Smooth muscle cell (in vitro differentiated cells): ENCODE results near the gene VEGFC. TPM values are rescaled to one million over a fixed set of nuclear protein-coding genes. Genes with fewer than 3 reads are reported as not detected.

ENCODE experiments used
- DNase-seq: peaks from one replicate; lab custom pipeline; 2025; ENCODE audit not compliant: unreplicated experiment; lab: John Stamatoyannopoulos, UW
- H2AFZ ChIP-seq: fragments of 200-600 bp; sonication (generic); 2 replicates; pipeline ENCODE4 v1.6.0; 2016; ENCODE audit warnings: antibody characterized with exemption, low read depth, mild to moderate bottlenecking
- H3F3A ChIP-seq: fragments of 200-600 bp; sonication (generic); 2 replicates; pipeline ENCODE4 v1.6.0; 2017; ENCODE audit warnings: antibody characterized with exemption, low read depth
- H3K27ac ChIP-seq: fragments of 200-600 bp; sonication (generic); 2 replicates; pipeline ENCODE4 v1.5.1; 2016; ENCODE audit warnings: low read depth, mild to moderate bottlenecking
- H3K27me3 ChIP-seq: fragments of 200-600 bp; sonication (generic); 2 replicates; pipeline ENCODE4 v1.6.1; 2016; ENCODE audit warnings: low read depth, mild to moderate bottlenecking
- H3K36me3 ChIP-seq: fragments of 200-600 bp; sonication (generic); 2 replicates; pipeline ENCODE4 v1.5.1; 2016; ENCODE audit warnings: low read depth
- H3K4me1 ChIP-seq: fragments of 200-600 bp; sonication (generic); 2 replicates; pipeline ENCODE4 v1.5.1; 2016; ENCODE audit warnings: low read depth
- H3K4me2 ChIP-seq: fragments of 200-600 bp; sonication (generic); 2 replicates; pipeline ENCODE4 v1.6.0; 2016; ENCODE audit warnings: mild to moderate bottlenecking
- H3K4me3 ChIP-seq: fragments of 200-600 bp; sonication (generic); 2 replicates; pipeline ENCODE4 v1.5.1; 2016; ENCODE audit warnings: mild to moderate bottlenecking
- H3K79me2 ChIP-seq: fragments of 200-600 bp; sonication (generic); 2 replicates; pipeline ENCODE4 v1.6.0; 2016; ENCODE audit warnings: low read depth, mild to moderate bottlenecking
- H3K9ac ChIP-seq: fragments of 200-600 bp; sonication (generic); 2 replicates; pipeline ENCODE4 v1.6.0; 2016; ENCODE audit warnings: low read depth
- H3K9me3 ChIP-seq: fragments of 200-600 bp; sonication (generic); replicated peaks from 2 replicates; pipeline ENCODE4 v1.5.1; 2016; ENCODE audit warnings: low read depth
- H4K20me1 ChIP-seq: fragments of 200-600 bp; sonication (generic); 2 replicates; pipeline ENCODE4 v1.6.0; 2016; ENCODE audit warnings: low read depth
- WGBS: methylation state at CpG from one replicate; pipeline ENCODE4 v1.1.7; 2016; ENCODE audit warnings: low lambda C conversion rate; 5-methylcytosine and 5-hydroxymethylcytosine counted together
- polyA plus RNA-seq: library from polyadenylated mRNA; unstranded; fragments of >200 nt; fragmentation: Nextera tagmentation; extraction: Ambion mirVana; gene quantifications from 2 replicates; pipeline ENCODE4 v1.2.1, GENCODE V29; 2016
- total RNA-seq: library from RNA; depleted of rRNA; stranded (reverse); fragments of >200 nt; gene quantifications from 2 replicates; pipeline ENCODE4 v1.2.3, GENCODE V29; 2014
- TF ChIP-seq, protein P1 (sequence below): fragments of 200-600 bp; sonication (generic); IDR thresholded peaks from 2 replicates; pipeline ENCODE4 v1.5.1; 2017; ENCODE audit warnings: borderline replicate concordance, mild to moderate bottlenecking, antibody characterized with exemption; ENCODE audit not compliant: insufficient read depth, poor library complexity, severe bottlenecking

Gene VEGFC
- total and polyA plus RNA-seq, 2 experiments from 2014 or later: 26.6 to 30.0 TPM

DNA sequence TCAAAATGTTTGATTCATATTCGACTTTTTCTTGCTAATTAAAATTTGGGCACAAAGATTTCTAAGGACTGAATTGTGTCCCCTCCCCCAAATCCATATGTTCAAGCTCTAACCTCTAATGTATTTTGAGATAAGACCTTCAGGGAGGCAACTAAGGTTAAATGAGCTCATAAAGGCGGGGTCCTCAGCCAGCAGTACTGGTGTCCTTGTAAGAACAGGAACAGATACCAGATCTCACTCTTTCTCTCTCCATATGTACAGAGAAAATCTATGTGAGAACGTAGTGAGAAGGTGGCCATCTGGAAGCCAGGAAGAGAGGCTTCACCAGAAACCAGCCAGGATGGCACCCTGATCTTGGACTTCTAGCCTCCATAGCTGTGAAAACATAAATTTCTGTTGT lies 116.9 kb downstream of the VEGFC start:
- Histone ChIP-seq H3K27ac (no peak overlapping the region), H3K36me3 (no peaks in the 10 kb centered on the region), H3K9me3 (no peaks in the 10 kb centered on the region)

DNA sequence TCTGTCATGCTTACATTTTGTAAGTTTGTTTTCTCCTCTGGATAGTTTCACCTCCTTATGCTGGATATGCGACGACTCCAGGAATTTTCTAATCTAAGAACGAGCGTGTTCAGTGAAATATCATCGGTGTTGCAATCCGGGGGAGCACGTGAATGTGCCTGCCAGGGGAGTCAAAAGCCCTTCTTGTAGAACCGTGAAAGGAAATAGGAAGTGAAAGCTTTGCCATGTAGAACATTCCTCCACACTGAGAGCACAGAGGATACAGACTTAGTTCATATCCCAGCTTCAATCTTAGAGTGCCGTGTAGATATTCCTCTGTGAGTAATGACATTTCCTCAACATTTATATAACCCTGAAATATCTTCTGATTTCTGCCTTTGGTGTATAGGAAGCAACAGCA lies 121.2 kb downstream of the VEGFC start:
- H3K9me3 ChIP-seq: no peaks in the 10 kb centered on the region
- no peaks in the 10 kb centered on the region for H3K79me2 ChIP-seq
- no peak overlapping the region for H3K27ac ChIP-seq
- no peaks in the 10 kb centered on the region for H3F3A ChIP-seq
- H4K20me1 ChIP-seq: no peaks in the 10 kb centered on the region
- TF ChIP-seq, protein P1, sequence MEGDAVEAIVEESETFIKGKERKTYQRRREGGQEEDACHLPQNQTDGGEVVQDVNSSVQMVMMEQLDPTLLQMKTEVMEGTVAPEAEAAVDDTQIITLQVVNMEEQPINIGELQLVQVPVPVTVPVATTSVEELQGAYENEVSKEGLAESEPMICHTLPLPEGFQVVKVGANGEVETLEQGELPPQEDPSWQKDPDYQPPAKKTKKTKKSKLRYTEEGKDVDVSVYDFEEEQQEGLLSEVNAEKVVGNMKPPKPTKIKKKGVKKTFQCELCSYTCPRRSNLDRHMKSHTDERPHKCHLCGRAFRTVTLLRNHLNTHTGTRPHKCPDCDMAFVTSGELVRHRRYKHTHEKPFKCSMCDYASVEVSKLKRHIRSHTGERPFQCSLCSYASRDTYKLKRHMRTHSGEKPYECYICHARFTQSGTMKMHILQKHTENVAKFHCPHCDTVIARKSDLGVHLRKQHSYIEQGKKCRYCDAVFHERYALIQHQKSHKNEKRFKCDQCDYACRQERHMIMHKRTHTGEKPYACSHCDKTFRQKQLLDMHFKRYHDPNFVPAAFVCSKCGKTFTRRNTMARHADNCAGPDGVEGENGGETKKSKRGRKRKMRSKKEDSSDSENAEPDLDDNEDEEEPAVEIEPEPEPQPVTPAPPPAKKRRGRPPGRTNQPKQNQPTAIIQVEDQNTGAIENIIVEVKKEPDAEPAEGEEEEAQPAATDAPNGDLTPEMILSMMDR: no peak
- 79% methylated on average over 9 of the region's 9 CpGs for WGBS
- no peaks in the 10 kb centered on the region for H3K27me3 ChIP-seq
- H3K4me1 ChIP-seq: no peaks in the 10 kb centered on the region
- H3K4me3 ChIP-seq: no peak overlapping the region
- no peak overlapping the region for H3K4me2 ChIP-seq
- H3K36me3 ChIP-seq: no peaks in the 10 kb centered on the region
- H3K9ac ChIP-seq: no peak overlapping the region
- no peak for DNase-seq
- H2AFZ ChIP-seq: no peak overlapping the region

More for the DNA sequence above, 116.9 kb downstream of the VEGFC start:
- DNase-seq: no peak
- no peaks in the 10 kb centered on the region for H3F3A ChIP-seq
- H3K9ac ChIP-seq: no peak overlapping the region
- no peaks in the 10 kb centered on the region for H3K79me2 ChIP-seq
- H3K27me3 ChIP-seq: no peaks in the 10 kb centered on the region
- no peaks in the 10 kb centered on the region for H4K20me1 ChIP-seq
- 84% methylated on average over 3 of the region's 3 CpGs for WGBS
- H2AFZ ChIP-seq: no peak overlapping the region
- no peaks in the 10 kb centered on the region for H3K4me1 ChIP-seq
- H3K4me2 ChIP-seq: no peak overlapping the region
- no peak overlapping the region for H3K4me3 ChIP-seq
- TF ChIP-seq, protein P1: no peak

DNA sequence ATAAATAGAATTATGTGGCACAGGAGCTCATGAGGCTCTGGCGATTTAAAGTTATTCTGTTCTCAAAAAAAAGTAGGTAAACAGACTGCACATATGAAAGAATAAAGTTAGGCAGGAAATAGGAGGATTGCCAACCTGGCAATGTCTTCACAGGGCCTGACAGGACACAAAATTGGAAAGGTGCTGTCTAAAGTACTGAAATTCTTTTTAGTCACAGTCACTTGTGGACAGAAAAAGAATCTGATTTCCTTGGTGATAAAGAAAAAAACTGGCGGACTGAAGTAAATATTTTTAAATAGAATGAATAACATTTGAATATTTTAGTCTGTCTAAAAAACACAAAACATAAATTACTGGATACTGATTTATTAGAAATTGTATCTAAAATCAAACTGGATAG lies 124.4 kb downstream of the VEGFC start:
- 76% methylated on average over 2 of the region's 2 CpGs for WGBS
- Histone ChIP-seq H3F3A (no peaks in the 10 kb centered on the region), H3K9me3 (no peaks in the 10 kb centered on the region), H3K27ac (no peak overlapping the region), H3K79me2 (no peaks in the 10 kb centered on the region), H3K27me3 (no peaks in the 10 kb centered on the region), H3K9ac (no peak overlapping the region), H3K36me3 (no peaks in the 10 kb centered on the region), H3K4me3 (no peak overlapping the region), H3K4me2 (no peak overlapping the region), H4K20me1 (no peaks in the 10 kb centered on the region), H3K4me1 (no peaks in the 10 kb centered on the region), H2AFZ (no peak overlapping the region)
- DNase-seq: no peak
- TF ChIP-seq, protein P1: no peak

DNA sequence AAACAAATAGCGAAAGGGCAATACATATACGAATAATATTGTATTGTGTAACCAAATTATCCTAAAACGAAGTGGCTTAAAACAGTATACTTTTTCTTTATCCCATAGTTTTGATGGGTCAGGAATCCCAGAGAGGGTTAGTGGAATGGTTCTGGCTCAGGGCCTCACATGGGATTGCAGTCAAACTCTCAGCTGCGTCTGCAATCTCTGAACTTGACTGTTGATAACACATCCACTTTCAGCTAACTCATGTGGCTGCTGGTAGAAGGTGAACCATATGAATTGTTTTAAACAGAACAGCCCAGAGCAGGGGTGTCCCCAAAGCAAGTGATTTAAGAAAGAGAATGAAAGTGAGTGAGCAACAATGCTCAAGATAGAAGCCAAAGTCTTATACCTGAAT lies 127.8 kb downstream of the VEGFC start:
- Histone ChIP-seq H3K79me2 (no peaks in the 10 kb centered on the region), H4K20me1 (no peaks in the 10 kb centered on the region), H3K4me2 (no peak overlapping the region), H3K4me1 (no peaks in the 10 kb centered on the region), H2AFZ (no peak overlapping the region), H3K4me3 (no peak overlapping the region), H3F3A (no peaks in the 10 kb centered on the region), H3K9me3 (no peaks in the 10 kb centered on the region), H3K9ac (no peak overlapping the region), H3K27ac (no peak overlapping the region), H3K27me3 (no peaks in the 10 kb centered on the region), H3K36me3 (no peaks in the 10 kb centered on the region)
- DNase-seq: no peak
- 89% methylated on average over 4 of the region's 4 CpGs for WGBS
- TF ChIP-seq, protein P1: no peak
